HL-60 (cell line): ENCODE data around the gene EIF3K.

ENCODE experiments used
- DNase-seq, 2 experiments: peaks; one replicate each; pipeline ENCODE4 v3.0.0-alpha.2; 2010 to 2020; ENCODE audit warnings: low read depth in 1 of 2, low spot score in 1 of 2
- H3K27ac ChIP-seq: fragments of 250-450 bp; sonication (Bioruptor Pico); replicated peaks from 2 replicates; pipeline ENCODE4 v1.5.1; 2020; ENCODE audit warnings: mild to moderate bottlenecking, moderate library complexity
- H3K27me3 ChIP-seq: fragments of 250-450 bp; sonication (Bioruptor Pico); 2 replicates; pipeline ENCODE4 v1.5.1; 2021; ENCODE audit warnings: mild to moderate bottlenecking, moderate library complexity; ENCODE audit not compliant: insufficient read depth, poor library complexity, severe bottlenecking
- H3K4me3 ChIP-seq: replicated peaks from 2 replicates; pipeline ENCODE4 v1.5.1; 2011; ENCODE audit warnings: mild to moderate bottlenecking, control low read depth, low read length; ENCODE audit not compliant: insufficient read depth
- GABPA ChIP-seq: IDR thresholded peaks from 2 replicates; pipeline ENCODE4 v1.6.1; 2012; ENCODE audit warnings: low read depth
- POLR2AphosphoS5 ChIP-seq: IDR thresholded peaks from 2 replicates; pipeline ENCODE4 v1.6.1; 2012; ENCODE audit warnings: low read depth
- REST ChIP-seq: IDR thresholded peaks from 2 replicates; pipeline ENCODE4 v1.6.1; 2012; ENCODE audit warnings: low read depth; ENCODE audit not compliant: insufficient replicate concordance
- SPI1 ChIP-seq: IDR thresholded peaks from 2 replicates; pipeline ENCODE4 v1.6.1; 2012; ENCODE audit warnings: low read depth, mild to moderate bottlenecking, borderline replicate concordance
- TF ChIP-seq, protein P1 (sequence below): IDR thresholded peaks from one replicate; pipeline ENCODE4 v1.5.1; 2011; ENCODE audit warnings: low read length, control low read depth, inconsistent platforms; ENCODE audit not compliant: insufficient read depth

The EIF3K gene

GRCh38 chr19:38656171-38656981 lies 37.4 kb downstream of the EIF3K start:
- peak in 1 of 2 experiments; percentile 76 for DNase-seq
- H3K27me3 ChIP-seq, result no peaks in the 10 kb centered on the region
- H3K27ac ChIP-seq, result peak overlapping the region; percentile 52
- no peak overlapping the region for H3K4me3 ChIP-seq
- TF ChIP-seq GABPA, result no peak
- TF ChIP-seq POLR2AphosphoS5, result no peak
- no peak for TF ChIP-seq SPI1
- no peak for TF ChIP-seq REST
- TF ChIP-seq, protein P1, sequence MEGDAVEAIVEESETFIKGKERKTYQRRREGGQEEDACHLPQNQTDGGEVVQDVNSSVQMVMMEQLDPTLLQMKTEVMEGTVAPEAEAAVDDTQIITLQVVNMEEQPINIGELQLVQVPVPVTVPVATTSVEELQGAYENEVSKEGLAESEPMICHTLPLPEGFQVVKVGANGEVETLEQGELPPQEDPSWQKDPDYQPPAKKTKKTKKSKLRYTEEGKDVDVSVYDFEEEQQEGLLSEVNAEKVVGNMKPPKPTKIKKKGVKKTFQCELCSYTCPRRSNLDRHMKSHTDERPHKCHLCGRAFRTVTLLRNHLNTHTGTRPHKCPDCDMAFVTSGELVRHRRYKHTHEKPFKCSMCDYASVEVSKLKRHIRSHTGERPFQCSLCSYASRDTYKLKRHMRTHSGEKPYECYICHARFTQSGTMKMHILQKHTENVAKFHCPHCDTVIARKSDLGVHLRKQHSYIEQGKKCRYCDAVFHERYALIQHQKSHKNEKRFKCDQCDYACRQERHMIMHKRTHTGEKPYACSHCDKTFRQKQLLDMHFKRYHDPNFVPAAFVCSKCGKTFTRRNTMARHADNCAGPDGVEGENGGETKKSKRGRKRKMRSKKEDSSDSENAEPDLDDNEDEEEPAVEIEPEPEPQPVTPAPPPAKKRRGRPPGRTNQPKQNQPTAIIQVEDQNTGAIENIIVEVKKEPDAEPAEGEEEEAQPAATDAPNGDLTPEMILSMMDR, result no peak

GRCh38 chr19:38657633-38658222 lies 38.7 kb downstream of the EIF3K start:
- Histone ChIP-seq H3K27ac (peak overlapping the region; percentile 34), H3K27me3 (no peaks in the 10 kb centered on the region), H3K4me3 (no peak overlapping the region)
- DNase-seq, result no peak
- no peak for TF ChIP-seq REST
- no peak for TF ChIP-seq GABPA
- TF ChIP-seq SPI1, result no peak
- TF ChIP-seq POLR2AphosphoS5, result no peak
- TF ChIP-seq, protein P1, result no peak

GRCh38 chr19:38658462-38659306 lies 39.7 kb downstream of the EIF3K start:
- Histone ChIP-seq H3K27ac (peak overlapping the region; percentile 34), H3K27me3 (no peaks in the 10 kb centered on the region), H3K4me3 (no peak overlapping the region)
- DNase-seq, result no peak
- TF ChIP-seq GABPA, result no peak
- TF ChIP-seq, protein P1, result no peak
- TF ChIP-seq SPI1, result no peak
- TF ChIP-seq POLR2AphosphoS5, result no peak
- no peak for TF ChIP-seq REST
